ENCODE data around the gene CLIC3. TPM values are rescaled to one million over a fixed set of nuclear protein-coding genes. Genes with fewer than 3 reads are reported as not detected.

Gene CLIC3
- total RNA-seq, 1 experiment from 2014 or later = 133 TPM

GRCh38 chr9:137030538-137031527 is 34.5 kb upstream of the CLIC3 start:
- no peak for DNase-seq (ENCODE audit: low spot score)

- DNase-seq (ENCODE audit: low spot score) = no peak
Observed at GRCh38 chr9:137030006-137030405, 33.6 kb upstream of the CLIC3 start.

- peak; percentile 77 for DNase-seq (ENCODE audit: low spot score)
Observed at GRCh38 chr9:137029058-137029936, 32.9 kb upstream of the CLIC3 start.

- peak; percentile 66 for DNase-seq (ENCODE audit: low spot score)
Observed at GRCh38 chr9:137028263-137029057, 32.1 kb upstream of the CLIC3 start.

- DNase-seq (ENCODE audit: low spot score) = no peak
Observed at GRCh38 chr9:137027369-137028262, 31.2 kb upstream of the CLIC3 start, which contains the start of gene ABCA2. Gene ABCA2, minus strand, starts transcription at chr9:137028237. Its CDS starts 97 bp downstream, at chr9:137028140.

GRCh38 chr9:137026828-137027227 is 30.5 kb upstream of the CLIC3 start:
- DNase-seq (ENCODE audit: low spot score) = no peak

GRCh38 chr9:137026384-137026783 is 30.0 kb upstream of the CLIC3 start:
- no peak for DNase-seq (ENCODE audit: low spot score)

- no peak for DNase-seq (ENCODE audit: low spot score)
Observed at GRCh38 chr9:137025517-137025966, 29.2 kb upstream of the CLIC3 start.

GRCh38 chr9:137023583-137023991 is 27.2 kb upstream of the CLIC3 start:
- DNase-seq (ENCODE audit: low spot score) = no peak

GRCh38 chr9:137023157-137023556 is 26.8 kb upstream of the CLIC3 start:
- DNase-seq (ENCODE audit: low spot score) = no peak

- no peak for DNase-seq (ENCODE audit: low spot score)
Observed at GRCh38 chr9:137022662-137023008, 26.3 kb upstream of the CLIC3 start.

- DNase-seq (ENCODE audit: low spot score) = peak; percentile 95
Observed at GRCh38 chr9:137021979-137022661, 25.8 kb upstream of the CLIC3 start.

GRCh38 chr9:137021568-137021978 is 25.2 kb upstream of the CLIC3 start:
- no peak for DNase-seq (ENCODE audit: low spot score)

- no peak for DNase-seq (ENCODE audit: low spot score)
Observed at GRCh38 chr9:137020771-137021567, 24.6 kb upstream of the CLIC3 start.

GRCh38 chr9:137019891-137020683 is 23.7 kb upstream of the CLIC3 start:
- no peak for DNase-seq (ENCODE audit: low spot score)

- DNase-seq (ENCODE audit: low spot score) = no peak
Observed at GRCh38 chr9:137018761-137019559, 22.6 kb upstream of the CLIC3 start.

GRCh38 chr9:137017791-137018497 is 21.6 kb upstream of the CLIC3 start:
- DNase-seq (ENCODE audit: low spot score) = no peak
